Smooth muscle cell (in vitro differentiated cells): Measurements from ENCODE around the gene UNC93A. TPM values are rescaled to one million over a fixed set of nuclear protein-coding genes. Genes with fewer than 3 reads are reported as not detected.

ENCODE experiments used
- DNase-seq: peaks from one replicate; lab custom pipeline; 2025; ENCODE audit not compliant: unreplicated experiment; lab: John Stamatoyannopoulos, UW
- H2AFZ ChIP-seq: fragments of 200-600 bp; sonication (generic); 2 replicates; pipeline ENCODE4 v1.6.0; 2016; ENCODE audit warnings: antibody characterized with exemption, low read depth, mild to moderate bottlenecking
- H3F3A ChIP-seq: fragments of 200-600 bp; sonication (generic); 2 replicates; pipeline ENCODE4 v1.6.0; 2017; ENCODE audit warnings: antibody characterized with exemption, low read depth
- H3K27ac ChIP-seq: fragments of 200-600 bp; sonication (generic); 2 replicates; pipeline ENCODE4 v1.5.1; 2016; ENCODE audit warnings: low read depth, mild to moderate bottlenecking
- H3K27me3 ChIP-seq: fragments of 200-600 bp; sonication (generic); 2 replicates; pipeline ENCODE4 v1.6.1; 2016; ENCODE audit warnings: low read depth, mild to moderate bottlenecking
- H3K36me3 ChIP-seq: fragments of 200-600 bp; sonication (generic); 2 replicates; pipeline ENCODE4 v1.5.1; 2016; ENCODE audit warnings: low read depth
- H3K4me1 ChIP-seq: fragments of 200-600 bp; sonication (generic); 2 replicates; pipeline ENCODE4 v1.5.1; 2016; ENCODE audit warnings: low read depth
- H3K4me2 ChIP-seq: fragments of 200-600 bp; sonication (generic); 2 replicates; pipeline ENCODE4 v1.6.0; 2016; ENCODE audit warnings: mild to moderate bottlenecking
- H3K4me3 ChIP-seq: fragments of 200-600 bp; sonication (generic); 2 replicates; pipeline ENCODE4 v1.5.1; 2016; ENCODE audit warnings: mild to moderate bottlenecking
- H3K79me2 ChIP-seq: fragments of 200-600 bp; sonication (generic); 2 replicates; pipeline ENCODE4 v1.6.0; 2016; ENCODE audit warnings: low read depth, mild to moderate bottlenecking
- H3K9ac ChIP-seq: fragments of 200-600 bp; sonication (generic); 2 replicates; pipeline ENCODE4 v1.6.0; 2016; ENCODE audit warnings: low read depth
- H3K9me3 ChIP-seq: fragments of 200-600 bp; sonication (generic); replicated peaks from 2 replicates; pipeline ENCODE4 v1.5.1; 2016; ENCODE audit warnings: low read depth
- H4K20me1 ChIP-seq: fragments of 200-600 bp; sonication (generic); 2 replicates; pipeline ENCODE4 v1.6.0; 2016; ENCODE audit warnings: low read depth
- CTCF ChIP-seq: fragments of 200-600 bp; sonication (generic); IDR thresholded peaks from 2 replicates; pipeline ENCODE4 v1.5.1; 2017; ENCODE audit warnings: borderline replicate concordance, mild to moderate bottlenecking, antibody characterized with exemption; ENCODE audit not compliant: insufficient read depth, poor library complexity, severe bottlenecking
- WGBS: methylation state at CpG from one replicate; pipeline ENCODE4 v1.1.7; 2016; ENCODE audit warnings: low lambda C conversion rate; 5-methylcytosine and 5-hydroxymethylcytosine counted together
- polyA plus RNA-seq: library from polyadenylated mRNA; unstranded; fragments of >200 nt; fragmentation: Nextera tagmentation; extraction: Ambion mirVana; gene quantifications from 2 replicates; pipeline ENCODE4 v1.2.1, GENCODE V29; 2016
- total RNA-seq: library from RNA; depleted of rRNA; stranded (reverse); fragments of >200 nt; gene quantifications from 2 replicates; pipeline ENCODE4 v1.2.3, GENCODE V29; 2014

Gene UNC93A
- total and polyA plus RNA-seq, 2 experiments from 2014 or later, result not detected

- no peak overlapping the region for H3K9ac ChIP-seq
- TF ChIP-seq CTCF, result no peak
- WGBS, result 87% methylated on average over 12 of the region's 12 CpGs
Measured at GRCh38 chr6:167267921-167268401, 23.2 kb upstream of the UNC93A start.

GRCh38 chr6:167268683-167269280 lies 22.3 kb upstream of the UNC93A start:
- Histone ChIP-seq H3K36me3 (no peaks in the 10 kb centered on the region), H3K4me2 (no peak overlapping the region), H3K27me3 (no peaks in the 10 kb centered on the region), H2AFZ (peak overlapping the region; percentile 30), H3K27ac (no peak overlapping the region), H3K4me1 (no peaks in the 10 kb centered on the region), H3F3A (no peaks in the 10 kb centered on the region), H3K9me3 (no peaks in the 10 kb centered on the region), H3K9ac (no peak overlapping the region), H3K4me3 (no peak overlapping the region), H4K20me1 (no peaks in the 10 kb centered on the region), H3K79me2 (no peaks in the 10 kb centered on the region)
- TF ChIP-seq CTCF, result no peak
- DNase-seq, result no peak
- WGBS, result 78% methylated on average over 19 of the region's 20 CpGs

More at GRCh38 chr6:167267921-167268401, 23.2 kb upstream of the UNC93A start:
- H4K20me1 ChIP-seq, result no peaks in the 10 kb centered on the region
- H3K36me3 ChIP-seq, result no peaks in the 10 kb centered on the region
- H3F3A ChIP-seq, result no peaks in the 10 kb centered on the region
- H3K4me3 ChIP-seq, result no peak overlapping the region
- peak overlapping the region; percentile 49 for H3K27ac ChIP-seq
- H3K4me1 ChIP-seq, result no peaks in the 10 kb centered on the region
- H3K4me2 ChIP-seq, result no peak overlapping the region
- no peaks in the 10 kb centered on the region for H3K9me3 ChIP-seq
- DNase-seq, result no peak
- no peak overlapping the region for H2AFZ ChIP-seq
- no peaks in the 10 kb centered on the region for H3K27me3 ChIP-seq
- no peaks in the 10 kb centered on the region for H3K79me2 ChIP-seq

- no peak for TF ChIP-seq CTCF
- no peak overlapping the region for H2AFZ ChIP-seq
- H3K27ac ChIP-seq, result no peak overlapping the region
- no peak for DNase-seq
- H3K79me2 ChIP-seq, result no peaks in the 10 kb centered on the region
- H3F3A ChIP-seq, result no peaks in the 10 kb centered on the region
- no peaks in the 10 kb centered on the region for H3K27me3 ChIP-seq
- H4K20me1 ChIP-seq, result no peaks in the 10 kb centered on the region
- H3K36me3 ChIP-seq, result no peaks in the 10 kb centered on the region
- no peak overlapping the region for H3K9ac ChIP-seq
- no peak overlapping the region for H3K4me2 ChIP-seq
- 93% methylated on average over 26 of the region's 26 CpGs for WGBS
- no peaks in the 10 kb centered on the region for H3K9me3 ChIP-seq
- no peak overlapping the region for H3K4me3 ChIP-seq
- no peaks in the 10 kb centered on the region for H3K4me1 ChIP-seq
Measured at GRCh38 chr6:167270499-167271311, 20.4 kb upstream of the UNC93A start.
